Small intestine (tissue), 7 donors: Measurements from ENCODE around the gene UBA1. TPM values are rescaled to one million over a fixed set of nuclear protein-coding genes. Genes with fewer than 3 reads are reported as not detected.

ENCODE experiments used
- DNase-seq, 2 donors: peaks; one replicate each; pipeline versions ENCODE4 v3.0.0 to v3.0.0-alpha.2; 2013
- FAIRE-seq: peaks from 2 replicates; lab custom pipeline; 2012; peaks lifted over from hg19 to GRCh38; lab: Jason Lieb, UNC
- H3K27ac ChIP-seq, 3 donors: one replicate each; pipeline ENCODE4 v1.5.1; 2013; ENCODE audit warnings: low read length in 2 of 3, mild to moderate bottlenecking in 2 of 3, control low read depth in 1 of 3, inconsistent platforms in 1 of 3, low read depth in 1 of 3, moderate library complexity in 1 of 3
- H3K27me3 ChIP-seq, 3 donors: one replicate each; pipeline ENCODE4 v1.6.1; 2013; ENCODE audit warnings: low read length in 3 of 3, inconsistent platforms in 1 of 3; ENCODE audit not compliant: control insufficient read depth in 3 of 3, insufficient read depth in 3 of 3
- H3K36me3 ChIP-seq, 3 donors: one replicate each; pipeline ENCODE4 v1.6.1; 2013; ENCODE audit warnings: low read length in 3 of 3, inconsistent platforms in 1 of 3, low read depth in 1 of 3, mild to moderate bottlenecking in 1 of 3, moderate library complexity in 1 of 3; ENCODE audit not compliant: control insufficient read depth in 3 of 3, insufficient read depth in 2 of 3
- H3K4me1 ChIP-seq, 3 donors: one replicate each; pipeline ENCODE4 v1.6.1; 2013; ENCODE audit warnings: low read length in 2 of 3, inconsistent platforms in 1 of 3, low read depth in 1 of 3, mild to moderate bottlenecking in 1 of 3, moderate library complexity in 1 of 3; ENCODE audit not compliant: control insufficient read depth in 3 of 3, insufficient read depth in 2 of 3
- H3K4me3 ChIP-seq, 3 donors: one replicate each; pipeline ENCODE4 v1.5.1; 2013; ENCODE audit warnings: low read length in 3 of 3, control low read depth in 1 of 3, inconsistent platforms in 1 of 3, low read depth in 1 of 3, mild to moderate bottlenecking in 1 of 3, moderate library complexity in 1 of 3
- H3K9me3 ChIP-seq, 2 donors: one replicate each; pipeline ENCODE4 v1.6.1; 2013; ENCODE audit warnings: low read depth in 1 of 2, low read length in 1 of 2; ENCODE audit not compliant: control insufficient read depth in 2 of 2, insufficient read depth in 1 of 2
- WGBS, 3 donors: extraction: QIAGEN DNeasy Blood & Tissue Kit; methylation state at CpG; one replicate each; pipeline ENCODE4 v1.1.7; 2013; 5-methylcytosine and 5-hydroxymethylcytosine counted together
- polyA plus RNA-seq, 4 donors: library from polyadenylated mRNA; stranded (reverse) in 3 of 4; unstranded in 1 of 4; fragments of 200-250 nt in 3 of 4; fragments of 120-200 nt in 1 of 4; gene quantifications; one replicate each; pipeline versions ENCODE4 v1.2.1 to v1.2.3, GENCODE V29; 2013
- donor health status: healthy with polysubstance abuse.
- donor health status: control.
- donor health status: control.
- donor health status: Bipolar disorder and iron deficiency.
- donor health status: healthy.

UBA1 gene
- polyA plus RNA-seq, 4 donors, result 90.5 to 148 (median 98.3) TPM

GRCh38 chrX:47198687-47199080, 5.1 kb downstream of the UBA1 start:
- H3K36me3 ChIP-seq, result peaks cover 9 to 74% (median 40%) of the 10 kb centered on the region in 3 donors

DNA sequence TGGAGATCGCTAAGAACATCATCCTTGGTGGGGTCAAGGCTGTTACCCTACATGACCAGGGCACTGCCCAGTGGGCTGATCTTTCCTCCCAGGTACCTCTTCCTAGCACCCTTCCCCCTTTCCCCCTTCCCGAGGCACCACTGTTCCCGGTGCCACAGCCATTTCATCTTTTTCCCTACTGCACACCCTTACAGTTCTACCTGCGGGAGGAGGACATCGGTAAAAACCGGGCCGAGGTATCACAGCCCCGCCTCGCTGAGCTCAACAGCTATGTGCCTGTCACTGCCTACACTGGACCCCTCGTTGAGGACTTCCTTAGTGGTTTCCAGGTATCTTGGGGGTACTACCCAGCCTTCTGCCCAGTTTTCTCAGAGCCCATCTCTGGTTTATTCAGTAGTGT, 5.7 kb downstream of the UBA1 start:
- H3K4me3 ChIP-seq, result no peak overlapping the region
- H3K9me3 ChIP-seq, result no peaks in the 10 kb centered on the region
- H3K27me3 ChIP-seq, result no peaks in the 10 kb centered on the region
- no peak for FAIRE-seq
- H3K4me1 ChIP-seq, result peaks cover 0 to 49% (median 5%) of the 10 kb centered on the region in 3 donors
- 91 to 95% (median 94%) methylated on average over 8 to 10 of the region's 10 CpGs for WGBS, 3 donors
- peaks cover 9 to 78% (median 42%) of the 10 kb centered on the region in 3 donors for H3K36me3 ChIP-seq
- no peak overlapping the region for H3K27ac ChIP-seq
- no peak for DNase-seq

More at GRCh38 chrX:47198687-47199080, 5.1 kb downstream of the UBA1 start:
- Histone ChIP-seq H3K4me1 (peaks cover 0 to 49% (median 5%) of the 10 kb centered on the region in 3 donors), H3K9me3 (no peaks in the 10 kb centered on the region), H3K4me3 (no peak overlapping the region), H3K27ac (no peak overlapping the region), H3K27me3 (no peaks in the 10 kb centered on the region)
- 76 to 91% (median 87%) methylated on average over 15 of the region's 15 CpGs for WGBS, 3 donors
- FAIRE-seq (no peak), DNase-seq (no peak)

DNA sequence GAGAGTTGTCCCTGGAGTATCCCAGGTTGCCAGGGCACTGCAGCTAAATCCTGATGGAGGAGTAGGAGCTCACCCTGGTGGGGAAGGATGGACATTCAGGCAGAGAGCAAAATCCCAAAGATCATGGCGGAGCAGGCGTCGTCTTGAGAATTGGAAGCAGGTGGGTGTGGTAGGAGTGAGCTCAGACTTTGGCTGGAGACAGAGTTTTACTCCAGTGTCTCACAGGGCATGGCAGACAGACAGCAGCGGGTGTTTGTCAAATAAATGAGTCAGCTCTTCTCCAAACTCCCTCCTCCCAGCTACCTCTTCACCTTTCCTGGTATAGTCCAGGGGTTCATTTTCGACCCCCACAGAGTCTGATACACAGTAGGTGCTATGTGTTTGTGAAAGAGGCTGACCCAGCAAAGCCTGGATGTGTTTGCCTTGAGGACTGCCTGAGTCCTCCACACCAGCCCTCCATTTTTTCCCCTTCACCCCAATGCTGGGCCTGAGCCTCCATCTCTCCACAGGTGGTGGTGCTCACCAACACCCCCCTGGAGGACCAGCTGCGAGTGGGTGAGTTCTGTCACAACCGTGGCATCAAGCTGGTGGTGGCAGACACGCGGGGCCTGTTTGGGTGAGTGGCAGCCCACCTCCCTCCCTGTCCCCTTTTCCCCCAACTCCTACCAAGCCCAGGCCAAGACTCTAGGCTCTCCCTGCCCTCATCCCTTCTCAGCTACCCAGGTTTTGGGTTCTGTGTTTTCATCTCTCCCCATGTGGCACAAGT, 6.9 kb downstream of the UBA1 start:
- H3K4me1 ChIP-seq, result peaks cover 0 to 46% (median 5%) of the 10 kb centered on the region in 3 donors
- no peaks in the 10 kb centered on the region for H3K9me3 ChIP-seq
- FAIRE-seq (no peak), DNase-seq (peak; percentile 34 to 68)
- no peaks in the 10 kb centered on the region for H3K27me3 ChIP-seq
- WGBS, 3 donors, result 57 to 80% (median 65%) methylated on average over 8 to 9 of the region's 9 CpGs
- no peak overlapping the region for H3K4me3 ChIP-seq
- H3K36me3 ChIP-seq, result peaks cover 12 to 84% (median 44%) of the 10 kb centered on the region in 3 donors
- peak overlapping the region in 2 of 3 donors; percentile 31 to 69 for H3K27ac ChIP-seq

GRCh38 chrX:47201345-47201944, 7.8 kb downstream of the UBA1 start:
- Histone ChIP-seq H3K4me1 (peaks cover 0 to 37% (median 0%) of the 10 kb centered on the region in 3 donors), H3K27me3 (no peaks in the 10 kb centered on the region), H3K27ac (peak overlapping the region in 2 of 3 donors; percentile 31 to 69), H3K36me3 (peaks cover 16 to 83% (median 51%) of the 10 kb centered on the region in 3 donors), H3K4me3 (no peak overlapping the region), H3K9me3 (no peaks in the 10 kb centered on the region)
- FAIRE-seq, result no peak
- WGBS, 3 donors, result 57 to 70% (median 69%) methylated on average over 8 to 9 of the region's 9 CpGs
- DNase-seq, result peak in 1 of 2 donors; percentile 63

- 94 to 98% (median 97%) methylated on average over 11 of the region's 11 CpGs for WGBS, 3 donors
- Histone ChIP-seq H3K4me1 (peaks cover 0 to 35% (median 0%) of the 10 kb centered on the region in 3 donors), H3K4me3 (no peak overlapping the region), H3K36me3 (peaks cover 18 to 86% (median 57%) of the 10 kb centered on the region in 3 donors), H3K27me3 (no peaks in the 10 kb centered on the region), H3K9me3 (no peaks in the 10 kb centered on the region), H3K27ac (no peak overlapping the region)
- DNase-seq, result no peak
- no peak for FAIRE-seq
Observed at GRCh38 chrX:47202316-47202715, 8.7 kb downstream of the UBA1 start.

- 69 to 100% (median 89%) methylated on average over 1 to 4 of the region's 4 CpGs for WGBS, 3 donors
- FAIRE-seq, result no peak
- Histone ChIP-seq H3K4me1 (peaks cover 0 to 31% (median 0%) of the 10 kb centered on the region in 3 donors), H3K36me3 (peaks cover 19 to 83% (median 57%) of the 10 kb centered on the region in 3 donors), H3K9me3 (no peaks in the 10 kb centered on the region), H3K27me3 (no peaks in the 10 kb centered on the region), H3K4me3 (no peak overlapping the region), H3K27ac (no peak overlapping the region)
- DNase-seq, result no peak
Observed at GRCh38 chrX:47202877-47203276, 9.2 kb downstream of the UBA1 start.

DNA sequence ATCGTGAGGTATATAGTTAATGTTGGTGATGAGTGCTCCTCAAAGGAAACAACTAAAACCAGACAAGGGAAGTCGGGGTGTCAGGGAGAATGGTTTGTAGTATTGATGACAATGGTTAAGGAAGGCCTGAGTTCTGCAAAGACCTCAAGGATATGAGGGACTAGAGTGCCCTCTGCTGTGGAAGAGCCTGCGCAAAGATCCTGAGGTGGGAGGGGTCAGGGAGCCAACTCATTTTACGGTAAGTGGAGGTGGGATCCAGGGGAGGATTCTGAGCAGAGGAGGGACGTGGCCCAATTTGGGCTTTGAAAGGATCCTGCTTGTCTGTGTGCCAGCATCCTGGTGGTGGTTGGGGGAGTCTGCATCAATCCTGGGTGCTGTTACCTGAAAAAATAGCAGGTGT, 11.3 kb downstream of the UBA1 start:
- Histone ChIP-seq H3K4me1 (peaks cover 0 to 19% (median 0%) of the 10 kb centered on the region in 3 donors), H3K4me3 (no peak overlapping the region), H3K9me3 (no peaks in the 10 kb centered on the region), H3K27ac (no peak overlapping the region), H3K27me3 (no peaks in the 10 kb centered on the region), H3K36me3 (peaks cover 22 to 81% (median 52%) of the 10 kb centered on the region in 3 donors)
- no peak for DNase-seq
- WGBS, 3 donors, result 74 to 92% (median 80%) methylated on average over 5 of the region's 5 CpGs
- FAIRE-seq, result no peak

- FAIRE-seq (no peak), DNase-seq (no peak)
- Histone ChIP-seq H3K9me3 (no peaks in the 10 kb centered on the region), H3K27ac (no peak overlapping the region), H3K27me3 (no peaks in the 10 kb centered on the region), H3K36me3 (peaks cover 19 to 79% (median 52%) of the 10 kb centered on the region in 3 donors), H3K4me1 (peaks cover 0 to 6% (median 0%) of the 10 kb centered on the region in 3 donors), H3K4me3 (no peak overlapping the region)
- 64 to 84% (median 80%) methylated on average over 3 of the region's 3 CpGs for WGBS, 3 donors
Observed at GRCh38 chrX:47206316-47206715, 12.7 kb downstream of the UBA1 start.
